Common myeloid progenitor, CD34-positive (primary cell): Measurements from ENCODE around the gene FMNL2.

ENCODE experiments used
- CTCF ChIA-PET: fragments of 350-600 bp; sonication (Branson Sonifier 250); formaldehyde crosslinking; loops from one replicate; lab custom pipeline; 2021; ENCODE audit warnings: antibody characterized with exemption; lab: Charles Lee
- POLR2A ChIA-PET: fragments of 350-600 bp; sonication (Branson Sonifier 250); formaldehyde crosslinking; loops from one replicate; lab custom pipeline; 2021; ENCODE audit warnings: antibody characterized with exemption; lab: Charles Lee
- DNase-seq, 3 donors: peaks; one replicate each; pipeline versions ENCODE4 v3.0.0 to v3.0.0-alpha.2; 2013
- H3K27ac ChIP-seq, 2 experiments: 1 replicate in 1 of 2; 2 replicates in 1 of 2; pipeline ENCODE4 v1.7.0; 2013; ENCODE audit warnings: inconsistent platforms in 2 of 2, low read length in 2 of 2, mild to moderate bottlenecking in 2 of 2, low read depth in 1 of 2, moderate library complexity in 1 of 2; ENCODE audit not compliant: severe bottlenecking in 2 of 2, insufficient read depth in 1 of 2, poor library complexity in 1 of 2
- H3K27me3 ChIP-seq, 5 experiments: replicated peaks in 2 of 5; 1 replicate in 3 of 5; 2 replicates in 2 of 5; pipeline versions ENCODE4 v1.6.1 to v1.7.0; 2013; ENCODE audit warnings: low read length in 4 of 5, mild to moderate bottlenecking in 2 of 5, moderate library complexity in 2 of 5, inconsistent platforms in 1 of 5; ENCODE audit not compliant: insufficient read depth in 5 of 5, control insufficient read depth in 4 of 5
- H3K36me3 ChIP-seq, 4 experiments: 1 replicate in 2 of 4; 2 replicates in 2 of 4; pipeline versions ENCODE4 v1.6.1 to v1.7.0; 2013; ENCODE audit warnings: low read length in 3 of 4, control low read depth in 1 of 4, mild to moderate bottlenecking in 1 of 4; ENCODE audit not compliant: control insufficient read depth in 4 of 4, insufficient read depth in 4 of 4
- H3K4me1 ChIP-seq, 4 experiments: 1 replicate in 3 of 4; 2 replicates in 1 of 4; pipeline versions ENCODE4 v1.6.1 to v1.7.1; 2013; ENCODE audit warnings: low read length in 3 of 4, mild to moderate bottlenecking in 3 of 4, control low read depth in 1 of 4, inconsistent platforms in 1 of 4, moderate library complexity in 1 of 4; ENCODE audit not compliant: control insufficient read depth in 4 of 4, insufficient read depth in 4 of 4; ENCODE audit errors: control extremely low read depth in 1 of 4
- H3K4me3 ChIP-seq, 7 experiments: 1 replicate in 4 of 7; 2 replicates in 3 of 7; pipeline versions ENCODE4 v1.5.1 to v1.7.0; 2013; ENCODE audit warnings: mild to moderate bottlenecking in 7 of 7, low read length in 6 of 7, moderate library complexity in 6 of 7, inconsistent platforms in 2 of 7, low read depth in 2 of 7, control low read depth in 1 of 7; ENCODE audit not compliant: insufficient read depth in 4 of 7, control insufficient read depth in 1 of 7; ENCODE audit errors: extremely low read depth in 1 of 7
- H3K9me3 ChIP-seq, 5 experiments: 1 replicate in 4 of 5; 2 replicates in 1 of 5; pipeline versions ENCODE4 v1.6.1 to v1.7.1; 2013; ENCODE audit warnings: low read length in 4 of 5, mild to moderate bottlenecking in 2 of 5, inconsistent platforms in 1 of 5, low read depth in 1 of 5, moderate library complexity in 1 of 5; ENCODE audit not compliant: control insufficient read depth in 4 of 5, insufficient read depth in 2 of 5; ENCODE audit errors: control extremely low read depth in 1 of 5
- WGBS: methylation state at CpG from one replicate; pipeline ENCODE4 v1.1.5; 2013; ENCODE audit not compliant: insufficient coverage; 5-methylcytosine and 5-hydroxymethylcytosine counted together

The FMNL2 gene

DNA sequence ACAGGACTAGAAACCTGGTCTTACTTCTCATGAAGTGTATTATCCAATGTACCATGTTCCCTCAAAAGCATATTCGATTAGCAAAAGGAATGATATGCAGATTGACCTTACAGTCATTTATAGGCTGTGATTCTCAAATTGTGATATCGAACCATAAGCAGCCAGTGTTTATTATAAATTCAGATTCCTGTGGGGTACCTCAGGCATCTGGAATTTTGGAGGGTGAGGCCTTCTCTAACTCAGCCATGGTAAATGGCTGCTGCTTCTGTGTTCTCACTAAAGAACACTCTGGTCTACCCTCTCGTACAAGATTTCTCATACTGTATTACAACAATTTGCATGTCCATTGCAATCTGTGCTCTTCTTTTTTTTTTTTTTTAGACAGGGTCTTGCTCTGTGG, 297.8 kb downstream of the FMNL2 start:
- no peak for DNase-seq
- ChIA-PET CTCF (interaction anchor here (1.4 to 4.5 kb wide), 2 partner anchors 21 to 456 kb away, joined by 3 to 25 read pairs; partner anchors contain the start of gene STAM2), POLR2A (no interaction called here)

DNA sequence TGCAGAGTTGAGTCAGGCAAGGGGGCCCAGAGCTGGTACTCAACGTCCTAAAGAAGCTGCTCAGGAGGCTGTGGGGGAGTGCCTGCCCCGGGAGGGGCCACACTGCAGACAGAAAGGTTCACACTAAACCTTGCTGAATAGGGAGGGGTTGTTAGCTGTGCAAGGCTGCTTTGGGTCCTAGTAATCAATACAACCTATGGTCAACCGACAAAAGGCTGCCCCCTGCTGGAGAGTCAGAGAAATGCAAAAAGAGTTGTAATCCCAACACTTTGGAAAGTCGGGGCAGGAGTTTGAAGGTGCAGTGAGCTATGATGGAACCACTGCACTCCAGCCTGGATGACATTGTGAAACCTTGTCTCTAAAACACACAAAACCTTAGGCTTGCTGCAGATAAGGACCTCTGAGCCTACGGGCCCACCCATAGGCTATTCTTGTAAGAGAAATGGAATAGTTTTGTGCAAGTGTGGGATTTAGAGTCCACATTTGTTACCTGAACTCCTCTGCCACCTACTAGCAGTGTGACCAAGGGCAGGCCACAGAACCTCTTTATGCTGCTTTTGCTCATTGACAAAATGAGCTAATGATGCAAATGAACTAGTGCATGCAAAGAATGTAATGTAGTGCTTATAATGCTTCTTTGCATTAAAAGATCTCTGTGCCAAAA, 300.8 kb downstream of the FMNL2 start:
- WGBS = 21% methylated on average over 4 of the region's 5 CpGs
- ChIA-PET CTCF (interaction anchor here (0.6 to 4.5 kb wide), 37 partner anchors 8 to 610 kb away, joined by 3 to 28 read pairs (median 5); partner anchors contain the start of gene STAM2), POLR2A (no interaction called here)
- H3K9me3 ChIP-seq = no peaks in the 10 kb centered on the region
- H3K4me3 ChIP-seq = no peak overlapping the region
- DNase-seq = peak; percentile 46 to 55 (median 54)
- H3K27ac ChIP-seq = no peak overlapping the region
- no peaks in the 10 kb centered on the region for H3K27me3 ChIP-seq
- H3K36me3 ChIP-seq = peaks cover 0 to 2% (median 0%) of the 10 kb centered on the region in 4 experiments
- H3K4me1 ChIP-seq = no peaks in the 10 kb centered on the region

More for the DNA sequence above, 297.8 kb downstream of the FMNL2 start:
- no peaks in the 10 kb centered on the region for H3K4me1 ChIP-seq
- no peak overlapping the region for H3K4me3 ChIP-seq
- 100% methylated on average over 3 of the region's 3 CpGs for WGBS
- no peaks in the 10 kb centered on the region for H3K36me3 ChIP-seq
- no peaks in the 10 kb centered on the region for H3K9me3 ChIP-seq
- no peaks in the 10 kb centered on the region for H3K27me3 ChIP-seq
- H3K27ac ChIP-seq = no peak overlapping the region

DNA sequence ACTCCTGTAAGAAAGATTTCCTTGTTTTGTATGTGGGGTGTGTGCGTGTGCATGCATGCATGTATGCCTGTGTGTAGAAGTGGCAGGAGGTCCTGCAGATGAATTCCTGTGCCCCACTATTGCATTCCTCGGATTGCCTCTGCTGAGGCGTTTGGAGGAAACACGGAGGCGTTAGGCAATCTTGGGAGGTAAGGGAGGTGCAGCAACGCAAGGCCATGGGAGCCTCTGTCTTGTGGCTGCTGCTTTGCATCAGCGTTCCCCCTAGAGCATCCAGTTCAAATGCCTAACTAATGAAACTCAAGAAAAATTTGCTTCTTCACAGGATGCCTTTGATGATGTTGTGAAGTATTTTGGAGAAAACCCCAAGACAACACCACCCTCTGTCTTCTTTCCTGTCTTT, 302.3 kb downstream of the FMNL2 start:
- no peaks in the 10 kb centered on the region for H3K27me3 ChIP-seq
- DNase-seq = no peak
- no peaks in the 10 kb centered on the region for H3K9me3 ChIP-seq
- POLR2A ChIA-PET = no interaction called here
- CTCF ChIA-PET = interaction anchor here (1.0 to 2.5 kb wide), 4 partner anchors 11 to 458 kb away, joined by 3 to 9 read pairs (median 5); no protein-coding TSS in a partner anchor
- H3K36me3 ChIP-seq = peaks cover 0 to 2% (median 0%) of the 10 kb centered on the region in 4 experiments
- 98% methylated on average over 6 of the region's 7 CpGs for WGBS
- H3K4me3 ChIP-seq = no peak overlapping the region
- no peak overlapping the region for H3K27ac ChIP-seq
- no peaks in the 10 kb centered on the region for H3K4me1 ChIP-seq

DNA sequence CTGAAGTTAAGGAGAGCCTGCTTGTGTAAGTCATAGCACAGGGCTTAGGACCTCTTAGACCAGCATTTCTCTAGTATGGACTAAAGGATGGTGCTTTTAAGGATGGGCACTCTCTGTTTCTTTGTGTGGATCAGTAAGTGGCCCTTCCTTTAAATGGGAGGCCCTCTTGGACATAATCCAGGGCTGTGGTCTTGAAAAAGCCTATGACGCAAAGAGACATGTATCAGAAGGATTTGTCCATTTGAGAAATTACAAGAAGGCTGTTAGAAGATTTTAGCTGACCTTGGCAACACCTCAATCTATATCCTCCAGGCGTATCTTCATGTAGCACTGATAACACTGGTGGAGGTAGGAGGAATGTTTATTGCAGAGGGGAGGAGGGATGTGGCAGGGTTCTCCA, 303.1 kb downstream of the FMNL2 start:
- Histone ChIP-seq H3K27ac (no peak overlapping the region), H3K4me1 (no peaks in the 10 kb centered on the region), H3K9me3 (no peaks in the 10 kb centered on the region), H3K36me3 (peaks cover 0 to 2% (median 0%) of the 10 kb centered on the region in 4 experiments), H3K4me3 (no peak overlapping the region), H3K27me3 (no peaks in the 10 kb centered on the region)
- CTCF ChIA-PET = interaction anchor here (1.0 to 2.5 kb wide), 7 partner anchors 9 to 462 kb away, joined by 3 to 9 read pairs (median 3); partner anchors contain the start of gene STAM2
- POLR2A ChIA-PET = no interaction called here
- WGBS = 100% methylated on average over 1 of the region's 2 CpGs
- no peak for DNase-seq

- no peaks in the 10 kb centered on the region for H3K27me3 ChIP-seq
- peaks cover 0 to 2% (median 0%) of the 10 kb centered on the region in 4 experiments for H3K36me3 ChIP-seq
- 86% methylated on average over 7 of the region's 8 CpGs for WGBS
- ChIA-PET POLR2A (no interaction called here), CTCF (interaction anchor here (1.0 to 1.9 kb wide), 7 partner anchors 9 to 463 kb away, joined by 3 to 9 read pairs (median 4); partner anchors contain the start of gene STAM2)
- H3K4me3 ChIP-seq = no peak overlapping the region
- H3K4me1 ChIP-seq = no peaks in the 10 kb centered on the region
- no peak overlapping the region for H3K27ac ChIP-seq
- DNase-seq = no peak
- H3K9me3 ChIP-seq = no peaks in the 10 kb centered on the region
Measured at GRCh38 chr2:152638590-152638989, 303.6 kb downstream of the FMNL2 start.

DNA sequence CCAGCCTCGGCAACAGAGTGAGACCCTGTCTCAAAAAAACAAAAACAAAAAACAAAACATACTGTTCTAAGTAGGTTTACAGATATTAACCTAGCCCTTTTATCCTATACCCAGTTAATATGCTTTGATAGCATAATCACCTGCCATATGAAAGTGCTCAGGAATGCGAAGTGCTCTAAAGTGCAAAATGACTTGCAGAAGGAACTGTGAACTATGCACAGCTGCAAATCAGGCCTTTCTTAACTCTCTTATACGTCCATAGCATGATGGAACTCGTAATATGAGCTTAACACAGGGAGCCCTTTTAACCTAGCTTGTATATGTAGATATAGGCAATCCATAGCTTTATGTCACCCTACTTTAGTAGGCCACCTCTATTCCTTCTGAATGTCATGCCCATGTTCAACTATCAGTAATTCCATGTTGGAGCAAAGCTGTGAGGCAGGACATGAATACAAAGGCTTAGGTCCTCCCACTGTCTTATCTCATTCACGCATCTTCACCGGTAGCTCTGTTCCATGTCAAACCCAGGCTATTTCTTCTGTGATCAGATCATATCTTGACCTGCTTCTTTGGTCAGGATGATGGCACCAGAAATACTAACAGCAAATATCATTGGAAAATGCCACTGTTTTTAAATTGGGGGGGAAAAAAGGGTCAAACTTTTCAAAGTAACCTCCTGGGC, 309.4 kb downstream of the FMNL2 start:
- Histone ChIP-seq H3K4me1 (no peaks in the 10 kb centered on the region), H3K9me3 (no peaks in the 10 kb centered on the region), H3K27ac (no peak overlapping the region), H3K36me3 (peaks cover 0 to 13% (median 2%) of the 10 kb centered on the region in 4 experiments), H3K4me3 (no peak overlapping the region), H3K27me3 (no peaks in the 10 kb centered on the region)
- no peak for DNase-seq
- WGBS = 94% methylated on average over 4 of the region's 6 CpGs
- CTCF ChIA-PET = interaction anchor here (0.7 to 1.6 kb wide), 3 partner anchors 8 to 598 kb away, joined by 3 to 7 read pairs (median 3); no protein-coding TSS in a partner anchor
- POLR2A ChIA-PET = no interaction called here
